ENCODE data around the gene NR0B2. TPM values are rescaled to one million over a fixed set of nuclear protein-coding genes. Genes with fewer than 3 reads are reported as not detected.

Gene NR0B2
- total and polyA plus RNA-seq, 2 of the 13 experiments (the other 11 are each of a cell fraction or from before 2014, with no cell fraction given) = 72.5 to 133 TPM

DNA sequence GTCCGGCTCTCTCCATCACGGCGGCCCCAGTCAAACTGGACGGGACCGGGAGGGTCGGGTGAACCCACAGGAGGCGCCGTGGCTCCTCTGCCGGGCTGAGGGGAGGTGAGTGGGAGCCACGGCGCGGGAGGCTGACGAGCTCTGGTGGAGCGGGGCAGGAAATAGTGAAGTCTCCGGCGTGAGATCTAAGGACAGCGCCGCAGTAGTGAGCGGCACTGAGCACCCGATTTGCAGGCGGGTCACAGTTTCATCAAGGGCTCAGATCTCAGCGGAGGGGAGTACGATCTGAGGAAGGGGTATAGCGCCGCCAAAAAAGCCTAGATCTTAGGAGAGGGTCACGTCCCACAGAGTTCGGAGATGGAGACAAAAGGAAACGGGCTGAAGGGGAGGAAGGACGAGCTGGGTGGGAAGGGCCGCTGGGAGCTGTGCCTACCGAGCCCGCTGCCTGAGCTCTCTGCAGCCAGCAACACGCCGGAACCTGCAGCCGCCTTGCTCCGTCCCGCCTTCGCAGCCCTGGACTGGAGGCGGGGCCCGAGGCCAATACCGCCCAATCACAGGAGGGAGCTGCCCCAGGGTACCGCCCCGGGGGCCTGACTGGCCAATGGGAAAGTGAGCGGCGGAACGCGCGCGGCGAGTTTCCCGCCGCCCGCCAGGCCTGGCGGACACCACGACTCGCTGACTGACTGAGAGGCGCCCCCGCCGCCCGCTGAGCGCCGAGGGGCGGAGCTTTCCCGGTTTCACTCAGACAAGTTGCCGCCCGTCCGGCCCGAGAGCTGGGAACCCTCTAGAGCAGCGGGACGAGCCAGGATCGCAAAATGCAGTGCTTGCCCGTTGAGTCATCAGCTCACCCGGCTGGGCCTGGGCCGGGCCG, 48.9 kb downstream of the NR0B2 start (continued):
- TF ChIP-seq, protein P1, sequence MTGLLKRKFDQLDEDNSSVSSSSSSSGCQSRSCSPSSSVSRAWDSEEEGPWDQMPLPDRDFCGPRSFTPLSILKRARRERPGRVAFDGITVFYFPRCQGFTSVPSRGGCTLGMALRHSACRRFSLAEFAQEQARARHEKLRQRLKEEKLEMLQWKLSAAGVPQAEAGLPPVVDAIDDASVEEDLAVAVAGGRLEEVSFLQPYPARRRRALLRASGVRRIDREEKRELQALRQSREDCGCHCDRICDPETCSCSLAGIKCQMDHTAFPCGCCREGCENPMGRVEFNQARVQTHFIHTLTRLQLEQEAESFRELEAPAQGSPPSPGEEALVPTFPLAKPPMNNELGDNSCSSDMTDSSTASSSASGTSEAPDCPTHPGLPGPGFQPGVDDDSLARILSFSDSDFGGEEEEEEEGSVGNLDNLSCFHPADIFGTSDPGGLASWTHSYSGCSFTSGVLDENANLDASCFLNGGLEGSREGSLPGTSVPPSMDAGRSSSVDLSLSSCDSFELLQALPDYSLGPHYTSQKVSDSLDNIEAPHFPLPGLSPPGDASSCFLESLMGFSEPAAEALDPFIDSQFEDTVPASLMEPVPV (CRISPR knock-in tag; IDR thresholded peaks at IDR 0.05) = peak; percentile 80
- TF ChIP-seq ZMAT3 (CRISPR knock-in tag; conservative IDR thresholded peaks at IDR 0.05) (0 out of 2 replicates have a peak, but pooled peaks have one; percentile 66), ZNF24 (IDR thresholded peaks at IDR 0.05) (no peak), IRF2 (CRISPR knock-in tag; IDR thresholded peaks at IDR 0.05) (peak; percentile 65; the same call in 1 of the 2 replicates), ZFP91 (CRISPR knock-in tag; IDR thresholded peaks at IDR 0.05; ENCODE audit: borderline replicate concordance) (peak; percentile 75; the same call in 1 of the 2 replicates), ZNF709 (CRISPR knock-in tag; IDR thresholded peaks at IDR 0.05) (peak; percentile 91), LRRFIP1 (CRISPR knock-in tag; conservative IDR thresholded peaks at IDR 0.05) (no peak), ZNF367 (CRISPR knock-in tag; IDR thresholded peaks at IDR 0.05; ENCODE audit: borderline replicate concordance) (no peak), ZNF230 (CRISPR knock-in tag; IDR thresholded peaks at IDR 0.05) (peak; percentile 77), GZF1 (CRISPR knock-in tag; IDR thresholded peaks at IDR 0.05) (no peak; the same call in 1 of the 2 replicates), ZNF879 (CRISPR knock-in tag; IDR thresholded peaks at IDR 0.05) (peak; percentile 35; the same call in 1 of the 2 replicates), TEAD3 (CRISPR knock-in tag; optimal IDR thresholded peaks at IDR 0.05; ENCODE audit: borderline replicate concordance) (peak; percentile 22), MATR3 (CRISPR knock-in tag; IDR thresholded peaks at IDR 0.05) (no peak), BRD4 (CRISPR knock-in tag; IDR thresholded peaks at IDR 0.05) (peak; percentile 42), ZSCAN21 (CRISPR knock-in tag; IDR thresholded peaks at IDR 0.05; ENCODE audit: borderline replicate concordance) (peak; percentile 53; the same call in 1 of the 2 replicates), MYC (CRISPR knock-in tag; IDR thresholded peaks at IDR 0.05; ENCODE audit: borderline replicate concordance) (peak; percentile 47; the same call in 1 of the 2 replicates), AHR (CRISPR knock-in tag; IDR thresholded peaks at IDR 0.05) (no peak), HOXA5 (CRISPR knock-in tag; IDR thresholded peaks at IDR 0.05) (peak; percentile 72; the same call in 1 of the 2 replicates)
- TF ChIP-seq, protein P2, sequence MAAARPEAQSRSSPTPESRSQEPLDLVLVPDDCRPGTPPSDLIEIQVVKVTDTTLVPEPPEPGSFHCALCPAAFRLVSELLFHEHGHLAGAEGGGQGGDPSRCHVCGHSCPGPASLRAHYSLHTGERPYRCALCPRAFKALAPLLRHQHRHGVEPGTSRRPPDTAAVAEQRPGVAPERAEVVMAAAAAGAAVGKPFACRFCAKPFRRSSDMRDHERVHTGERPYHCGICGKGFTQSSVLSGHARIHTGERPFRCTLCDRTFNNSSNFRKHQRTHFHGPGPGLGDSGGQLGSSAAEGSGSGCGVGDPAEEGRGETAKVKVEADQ (CRISPR knock-in tag; IDR thresholded peaks at IDR 0.05; ENCODE audit: borderline replicate concordance) = peak; percentile 50
- TF ChIP-seq, protein P3, sequence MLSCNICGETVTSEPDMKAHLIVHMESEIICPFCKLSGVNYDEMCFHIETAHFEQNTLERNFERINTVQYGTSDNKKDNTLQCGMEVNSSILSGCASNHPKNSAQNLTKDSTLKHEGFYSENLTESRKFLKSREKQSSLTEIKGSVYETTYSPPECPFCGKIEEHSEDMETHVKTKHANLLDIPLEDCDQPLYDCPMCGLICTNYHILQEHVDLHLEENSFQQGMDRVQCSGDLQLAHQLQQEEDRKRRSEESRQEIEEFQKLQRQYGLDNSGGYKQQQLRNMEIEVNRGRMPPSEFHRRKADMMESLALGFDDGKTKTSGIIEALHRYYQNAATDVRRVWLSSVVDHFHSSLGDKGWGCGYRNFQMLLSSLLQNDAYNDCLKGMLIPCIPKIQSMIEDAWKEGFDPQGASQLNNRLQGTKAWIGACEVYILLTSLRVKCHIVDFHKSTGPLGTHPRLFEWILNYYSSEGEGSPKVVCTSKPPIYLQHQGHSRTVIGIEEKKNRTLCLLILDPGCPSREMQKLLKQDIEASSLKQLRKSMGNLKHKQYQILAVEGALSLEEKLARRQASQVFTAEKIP (CRISPR knock-in tag; IDR thresholded peaks at IDR 0.05; ENCODE audit: borderline replicate concordance) = no peak

All from HepG2 (cell line).